Progenitor cell of endocrine pancreas (in vitro differentiated cells): Measurements from ENCODE around the gene MAPKAPK2. TPM values are rescaled to one million over a fixed set of nuclear protein-coding genes. Genes with fewer than 3 reads are reported as not detected.

Experiments used
- DNase-seq: peaks from one replicate; pipeline ENCODE4 v3.0.0; 2021; ENCODE audit warnings: low spot score; ENCODE audit not compliant: unreplicated experiment
- H3K27ac Mint-ChIP-seq: 2 replicates; pipeline ENCODE4 v1.8.0; 2021; ENCODE audit warnings: mild to moderate bottlenecking, moderate library complexity, mixed read lengths
- H3K27me3 Mint-ChIP-seq: 2 replicates; pipeline ENCODE4 v1.8.0; 2021; ENCODE audit warnings: mixed read lengths
- H3K36me3 Mint-ChIP-seq: 2 replicates; pipeline ENCODE4 v1.8.0; 2022; ENCODE audit warnings: mixed read lengths; ENCODE audit not compliant: insufficient read depth
- H3K4me1 Mint-ChIP-seq: 2 replicates; pipeline ENCODE4 v1.8.0; 2021; ENCODE audit warnings: low read depth, mixed read lengths
- H3K4me3 Mint-ChIP-seq: 2 replicates; pipeline ENCODE4 v1.8.0; 2021; ENCODE audit warnings: low read depth, mild to moderate bottlenecking, moderate library complexity, mixed read lengths
- H3K9me3 Mint-ChIP-seq: 2 replicates; pipeline ENCODE4 v1.8.0; 2021; ENCODE audit warnings: low read depth, mixed read lengths
- total RNA-seq: library from RNA; stranded (reverse); gene quantifications from 2 replicates; pipeline ENCODE4 v1.2.1, GENCODE V29; 2021
- TF ChIP-seq, protein P1 (sequence below): fragments of 200-600 bp; sonication (generic); IDR thresholded peaks from one replicate; pipeline ENCODE4 v1.5.0; 2021; ENCODE audit warnings: antibody characterized with exemption, mild to moderate bottlenecking; ENCODE audit not compliant: unreplicated experiment

MAPKAPK2 gene
- total RNA-seq, 1 donor from 2014 or later, result 60.8 TPM

DNA sequence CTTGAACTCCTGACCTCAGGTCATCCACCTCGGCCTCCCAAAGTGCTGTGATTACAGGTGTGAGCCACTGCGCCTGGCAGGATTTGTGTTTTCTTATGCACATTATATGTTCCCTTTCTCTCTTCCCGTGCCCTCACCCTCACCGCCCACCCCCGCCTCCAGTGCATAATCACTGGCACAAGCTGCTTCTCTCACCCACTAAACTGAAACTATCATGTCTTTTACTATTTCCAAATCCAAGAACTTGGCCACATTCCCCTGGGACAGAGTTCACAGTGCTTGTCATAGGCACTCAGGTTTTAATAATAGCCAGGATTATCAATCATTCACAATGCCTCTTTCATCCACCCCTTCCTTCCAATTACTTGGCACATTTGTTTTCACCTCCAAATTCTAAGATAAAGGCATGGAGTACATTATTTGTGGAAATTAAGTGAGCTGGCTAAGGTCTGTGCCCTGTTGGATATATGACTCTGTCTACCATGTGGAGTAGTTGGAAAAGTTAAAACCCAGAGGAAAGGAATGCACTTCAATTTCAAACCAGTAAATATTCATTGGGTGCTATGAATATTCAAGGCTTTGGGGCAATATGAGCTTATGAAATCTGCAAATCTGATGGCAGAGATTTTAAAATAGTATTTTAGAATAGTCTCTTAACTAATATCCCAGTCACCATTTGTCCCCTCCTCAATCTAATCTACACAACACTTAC, 17.6 kb upstream of the MAPKAPK2 start:
- TF ChIP-seq, protein P1, sequence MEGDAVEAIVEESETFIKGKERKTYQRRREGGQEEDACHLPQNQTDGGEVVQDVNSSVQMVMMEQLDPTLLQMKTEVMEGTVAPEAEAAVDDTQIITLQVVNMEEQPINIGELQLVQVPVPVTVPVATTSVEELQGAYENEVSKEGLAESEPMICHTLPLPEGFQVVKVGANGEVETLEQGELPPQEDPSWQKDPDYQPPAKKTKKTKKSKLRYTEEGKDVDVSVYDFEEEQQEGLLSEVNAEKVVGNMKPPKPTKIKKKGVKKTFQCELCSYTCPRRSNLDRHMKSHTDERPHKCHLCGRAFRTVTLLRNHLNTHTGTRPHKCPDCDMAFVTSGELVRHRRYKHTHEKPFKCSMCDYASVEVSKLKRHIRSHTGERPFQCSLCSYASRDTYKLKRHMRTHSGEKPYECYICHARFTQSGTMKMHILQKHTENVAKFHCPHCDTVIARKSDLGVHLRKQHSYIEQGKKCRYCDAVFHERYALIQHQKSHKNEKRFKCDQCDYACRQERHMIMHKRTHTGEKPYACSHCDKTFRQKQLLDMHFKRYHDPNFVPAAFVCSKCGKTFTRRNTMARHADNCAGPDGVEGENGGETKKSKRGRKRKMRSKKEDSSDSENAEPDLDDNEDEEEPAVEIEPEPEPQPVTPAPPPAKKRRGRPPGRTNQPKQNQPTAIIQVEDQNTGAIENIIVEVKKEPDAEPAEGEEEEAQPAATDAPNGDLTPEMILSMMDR, result no peak
- Mint-ChIP-seq H3K27me3 (peaks cover 31% of the 10 kb centered on the region), H3K27ac (no peak overlapping the region), H3K9me3 (no peaks in the 10 kb centered on the region), H3K4me3 (no peak overlapping the region), H3K36me3 (no peaks in the 10 kb centered on the region), H3K4me1 (peaks cover 2% of the 10 kb centered on the region)
- DNase-seq, result no peak

DNA sequence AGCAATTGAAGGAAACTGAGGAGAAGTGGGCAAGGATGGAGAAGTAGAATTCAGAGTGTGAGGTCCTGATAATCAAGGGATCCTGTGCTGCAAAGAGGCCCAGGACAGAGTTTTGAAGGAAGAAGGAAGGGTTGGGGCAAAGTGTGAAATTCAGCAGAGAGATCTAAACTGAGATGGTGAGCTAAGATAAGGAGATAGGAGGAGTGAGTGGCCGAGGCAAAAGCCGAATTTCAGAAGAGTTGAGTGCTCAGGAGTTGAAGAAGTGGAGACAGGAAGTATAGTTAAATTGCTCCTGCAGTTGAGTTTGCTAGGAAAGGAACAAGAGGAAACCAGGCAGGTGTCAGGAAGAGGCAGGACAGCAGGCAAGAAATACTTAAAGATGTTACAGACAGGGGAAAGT, 16.4 kb upstream of the MAPKAPK2 start:
- no peaks in the 10 kb centered on the region for H3K4me1 Mint-ChIP-seq
- H3K9me3 Mint-ChIP-seq, result no peaks in the 10 kb centered on the region
- no peak overlapping the region for H3K27ac Mint-ChIP-seq
- no peaks in the 10 kb centered on the region for H3K36me3 Mint-ChIP-seq
- no peak for DNase-seq
- H3K27me3 Mint-ChIP-seq, result peaks cover 22% of the 10 kb centered on the region
- H3K4me3 Mint-ChIP-seq, result no peak overlapping the region
- TF ChIP-seq, protein P1, result no peak

DNA sequence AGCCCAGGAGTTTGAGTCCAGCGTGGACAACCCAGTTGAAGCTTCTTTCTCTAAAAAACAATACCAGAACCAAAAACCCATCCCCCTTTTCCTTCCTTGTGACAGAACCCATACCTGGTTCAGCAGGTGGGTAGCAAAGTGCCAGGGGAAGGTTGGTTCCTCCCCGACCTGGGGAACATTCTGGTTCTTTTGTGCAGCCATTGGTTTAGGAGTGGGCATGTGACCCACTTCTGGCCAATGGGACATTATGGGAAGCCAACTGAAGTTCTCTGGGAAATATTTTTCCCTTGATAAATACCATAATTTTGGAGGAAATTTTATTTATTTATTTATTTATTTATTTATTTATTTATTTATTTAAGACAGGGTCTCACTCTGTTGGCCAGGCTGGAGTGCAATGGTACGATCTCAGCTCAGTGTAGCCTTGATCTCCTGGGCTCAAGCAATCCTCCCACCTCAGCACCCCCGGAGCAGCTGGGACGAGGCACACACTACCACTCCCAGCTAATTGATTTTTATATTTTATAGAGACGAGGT, 15.8 kb upstream of the MAPKAPK2 start:
- H3K9me3 Mint-ChIP-seq, result no peaks in the 10 kb centered on the region
- no peaks in the 10 kb centered on the region for H3K4me1 Mint-ChIP-seq
- peaks cover 18% of the 10 kb centered on the region for H3K27me3 Mint-ChIP-seq
- no peak for DNase-seq
- H3K36me3 Mint-ChIP-seq, result no peaks in the 10 kb centered on the region
- no peak overlapping the region for H3K4me3 Mint-ChIP-seq
- TF ChIP-seq, protein P1, result no peak
- no peak overlapping the region for H3K27ac Mint-ChIP-seq

DNA sequence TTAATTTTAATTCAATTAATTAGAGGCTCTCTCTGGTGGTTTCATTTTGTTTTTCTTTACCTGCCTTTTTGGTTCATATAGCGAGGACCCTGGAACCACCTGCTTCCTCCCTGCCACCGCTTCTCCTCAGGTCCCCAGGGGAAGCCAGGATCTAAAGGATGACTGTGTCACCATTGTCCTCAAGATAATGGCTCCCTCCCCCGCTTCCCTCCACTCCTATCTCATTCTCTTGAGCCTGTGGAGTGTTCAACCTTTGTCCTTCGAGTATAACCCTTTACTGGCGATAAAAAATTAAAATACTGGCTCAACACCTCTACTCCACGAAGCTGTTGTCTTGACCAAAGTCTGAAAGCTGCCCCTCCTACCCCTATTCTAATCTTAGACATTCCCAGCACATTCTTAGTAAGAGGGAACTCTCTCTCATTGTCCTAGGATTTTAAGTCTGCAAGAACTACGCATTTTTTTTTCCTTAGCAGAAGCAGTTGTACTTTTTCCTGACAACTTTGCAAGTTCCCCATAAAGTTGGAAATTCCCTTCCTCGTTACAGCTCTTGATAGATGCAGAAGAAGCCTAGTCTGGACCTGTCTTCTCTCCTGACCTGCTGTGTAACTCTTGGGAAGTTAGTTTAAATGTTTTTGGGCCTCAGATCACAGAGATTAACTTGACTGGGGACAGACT, 12.6 kb upstream of the MAPKAPK2 start:
- Mint-ChIP-seq H3K9me3 (no peaks in the 10 kb centered on the region), H3K27me3 (peaks cover 14% of the 10 kb centered on the region)

More for the DNA sequence above, 12.6 kb upstream of the MAPKAPK2 start:
- Mint-ChIP-seq H3K27ac (no peak overlapping the region), H3K36me3 (no peaks in the 10 kb centered on the region), H3K4me1 (no peaks in the 10 kb centered on the region), H3K4me3 (no peak overlapping the region)
- TF ChIP-seq, protein P1, result no peak
- DNase-seq, result no peak
